Peyer's patch (tissue), 4 donors: ENCODE results near the gene TICRR. TPM values are rescaled to one million over a fixed set of nuclear protein-coding genes. Genes with fewer than 3 reads are reported as not detected.
"Not testable (repeated sequence)": the region's sequence is repeated elsewhere in the genome, so short reads cannot be mapped to it uniquely, and the experiment has no call there.

ENCODE experiments used
- DNase-seq, 3 donors: peaks; one replicate each; pipeline ENCODE4 v3.0.0-alpha.2; 2017 to 2019
- H3K27ac ChIP-seq, 4 donors: fragments of 200-600 bp; sonication (generic); one replicate each; pipeline ENCODE4 v1.5.1; 2016 to 2019
- H3K27me3 ChIP-seq, 2 donors: fragments of 200-600 bp; sonication (generic); one replicate each; pipeline ENCODE4 v1.5.1; 2019
- H3K36me3 ChIP-seq, 3 donors: fragments of 200-600 bp; sonication (generic); one replicate each; pipeline ENCODE4 v1.5.1; 2016 to 2019
- H3K4me1 ChIP-seq, 4 donors: fragments of 200-600 bp; sonication (generic); one replicate each; pipeline ENCODE4 v1.5.1; 2016 to 2019
- H3K4me3 ChIP-seq, 4 donors: fragments of 200-600 bp; sonication (generic); 1 replicate in 3 of 4; 2 replicates in 1 of 4; pipeline ENCODE4 v1.5.1; 2016 to 2019; ENCODE audit warnings: mild to moderate bottlenecking in 1 of 4
- H3K9me3 ChIP-seq, 4 donors: fragments of 200-600 bp; sonication (generic); one replicate each; pipeline ENCODE4 v1.5.1; 2016 to 2019; ENCODE audit warnings: mild to moderate bottlenecking in 1 of 4
- POLR2A ChIP-seq, 2 donors: fragments of 450-650 bp; IDR thresholded peaks; one replicate each; pipeline ENCODE4 v1.5.1; 2017; ENCODE audit warnings: antibody characterized with exemption in 2 of 2, mild to moderate bottlenecking in 2 of 2, moderate library complexity in 2 of 2
- total RNA-seq, 4 donors: library from RNA; depleted of rRNA; stranded (reverse); fragments of >200 nt; gene quantifications; one replicate each; pipeline ENCODE4 v1.1.0, GENCODE V29; 2016
- TF ChIP-seq, protein P1 (sequence below), 6 experiments: fragments of 450-650 bp in 4 of 6; fragments of 200-600 bp in 2 of 6; sonication (generic) in 1 of 6; IDR thresholded peaks; one replicate each; pipeline ENCODE4 v1.5.1; 2017 to 2019; ENCODE audit warnings: antibody characterized with exemption in 6 of 6, mild to moderate bottlenecking in 3 of 6, moderate library complexity in 1 of 6

Gene TICRR
- total RNA-seq, 4 donors from 2014 or later: 2.3 to 8.3 (median 3.2) TPM

GRCh38 chr15:89531796-89532537 is 43.3 kb upstream of the TICRR start:
- no peak overlapping the region for H3K4me3 ChIP-seq
- H3K27ac ChIP-seq: no peak overlapping the region
- DNase-seq: no peak
- H3K27me3 ChIP-seq: no peaks in the 10 kb centered on the region
- H3K9me3 ChIP-seq: no peaks in the 10 kb centered on the region
- no peak for TF ChIP-seq POLR2A (IDR thresholded peaks at IDR 0.05)
- TF ChIP-seq, protein P1, sequence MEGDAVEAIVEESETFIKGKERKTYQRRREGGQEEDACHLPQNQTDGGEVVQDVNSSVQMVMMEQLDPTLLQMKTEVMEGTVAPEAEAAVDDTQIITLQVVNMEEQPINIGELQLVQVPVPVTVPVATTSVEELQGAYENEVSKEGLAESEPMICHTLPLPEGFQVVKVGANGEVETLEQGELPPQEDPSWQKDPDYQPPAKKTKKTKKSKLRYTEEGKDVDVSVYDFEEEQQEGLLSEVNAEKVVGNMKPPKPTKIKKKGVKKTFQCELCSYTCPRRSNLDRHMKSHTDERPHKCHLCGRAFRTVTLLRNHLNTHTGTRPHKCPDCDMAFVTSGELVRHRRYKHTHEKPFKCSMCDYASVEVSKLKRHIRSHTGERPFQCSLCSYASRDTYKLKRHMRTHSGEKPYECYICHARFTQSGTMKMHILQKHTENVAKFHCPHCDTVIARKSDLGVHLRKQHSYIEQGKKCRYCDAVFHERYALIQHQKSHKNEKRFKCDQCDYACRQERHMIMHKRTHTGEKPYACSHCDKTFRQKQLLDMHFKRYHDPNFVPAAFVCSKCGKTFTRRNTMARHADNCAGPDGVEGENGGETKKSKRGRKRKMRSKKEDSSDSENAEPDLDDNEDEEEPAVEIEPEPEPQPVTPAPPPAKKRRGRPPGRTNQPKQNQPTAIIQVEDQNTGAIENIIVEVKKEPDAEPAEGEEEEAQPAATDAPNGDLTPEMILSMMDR (IDR thresholded peaks at IDR 0.05): no peak
- H3K36me3 ChIP-seq: no peaks in the 10 kb centered on the region
- H3K4me1 ChIP-seq: no peaks in the 10 kb centered on the region

DNA sequence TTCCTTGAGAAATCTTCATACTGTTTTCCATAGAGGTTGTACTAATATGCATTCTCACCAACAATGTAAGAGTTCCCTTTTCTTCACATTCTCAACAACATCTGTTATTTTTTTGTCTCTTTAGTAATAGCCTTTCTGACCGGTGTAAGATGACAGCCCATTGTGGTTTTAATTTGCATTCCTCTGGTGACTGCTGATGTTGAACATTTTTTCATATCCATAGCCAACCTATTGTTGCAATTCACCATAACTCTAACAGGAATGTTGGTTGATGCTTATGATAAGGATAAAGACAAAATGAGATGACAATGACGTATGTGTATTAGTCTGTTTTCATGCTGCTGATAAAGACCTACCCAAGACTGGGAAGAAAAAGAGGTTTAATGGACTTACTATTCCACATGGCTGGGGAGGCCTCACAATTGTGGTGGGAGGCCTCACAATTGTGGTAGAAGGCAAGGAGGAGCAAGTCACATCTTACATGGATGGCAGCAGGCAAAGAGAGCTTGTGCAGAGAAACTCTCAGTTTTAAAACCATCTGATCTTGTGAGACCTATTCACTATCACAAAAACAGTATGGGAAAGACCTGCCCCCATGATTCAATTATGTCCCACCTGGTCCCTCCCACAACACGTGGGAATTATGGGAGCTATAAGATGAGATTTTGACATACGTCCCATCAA is 41.3 kb upstream of the TICRR start:
- H3K27me3 ChIP-seq: no peaks in the 10 kb centered on the region
- H3K36me3 ChIP-seq: no peaks in the 10 kb centered on the region
- H3K4me1 ChIP-seq: no peaks in the 10 kb centered on the region
- TF ChIP-seq, protein P1 (IDR thresholded peaks at IDR 0.05): no peak
- H3K27ac ChIP-seq: no peak overlapping the region
- no peak overlapping the region for H3K4me3 ChIP-seq
- peaks cover 0 to 4% (median 0%) of the 10 kb centered on the region in 4 donors for H3K9me3 ChIP-seq
- no peak for DNase-seq

DNA sequence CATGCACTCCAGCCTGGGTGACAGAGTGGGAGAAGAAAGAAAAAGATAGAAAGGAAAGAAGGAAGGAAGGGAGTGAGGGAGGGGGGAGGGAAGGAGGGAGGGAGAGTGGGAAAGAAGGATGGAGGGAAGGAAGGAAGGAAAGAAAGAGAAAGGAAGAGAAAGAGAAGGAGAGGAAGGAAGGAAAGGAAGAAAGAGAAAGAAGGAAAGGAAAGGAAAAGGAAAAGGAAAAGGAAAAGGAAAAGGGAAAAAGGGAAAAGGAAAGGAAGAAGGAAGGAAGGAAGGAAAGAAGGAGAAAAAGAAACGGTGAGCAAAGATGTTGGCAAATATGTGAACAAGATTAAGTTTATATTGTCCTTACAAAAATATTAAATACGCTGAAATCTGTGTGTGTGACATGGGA is 36.2 kb upstream of the TICRR start:
- Histone ChIP-seq H3K9me3 (peaks cover 0 to 4% (median 0%) of the 10 kb centered on the region in 4 donors), H3K36me3 (no peaks in the 10 kb centered on the region), H3K27me3 (no peaks in the 10 kb centered on the region), H3K27ac (no peak overlapping the region), H3K4me3 (no peak overlapping the region), H3K4me1 (no peaks in the 10 kb centered on the region)
- DNase-seq: no peak
- TF ChIP-seq POLR2A (IDR thresholded peaks at IDR 0.05): no peak
- TF ChIP-seq, protein P1 (IDR thresholded peaks at IDR 0.05): no peak

- Histone ChIP-seq H3K9me3 (peaks cover 0 to 4% (median 0%) of the 10 kb centered on the region in 4 donors), H3K4me3 (no peak overlapping the region), H3K27me3 (no peaks in the 10 kb centered on the region), H3K36me3 (no peaks in the 10 kb centered on the region), H3K4me1 (no peaks in the 10 kb centered on the region), H3K27ac (no peak overlapping the region)
- TF ChIP-seq, protein P1 (IDR thresholded peaks at IDR 0.05): no peak
- no peak for TF ChIP-seq POLR2A (IDR thresholded peaks at IDR 0.05)
- no peak for DNase-seq
These were observed 32.9 kb upstream of the TICRR start for GRCh38 chr15:89542369-89542768.

- Histone ChIP-seq H3K27ac (no peak overlapping the region), H3K9me3 (no peaks in the 10 kb centered on the region), H3K27me3 (no peaks in the 10 kb centered on the region), H3K4me3 (no peak overlapping the region), H3K4me1 (no peaks in the 10 kb centered on the region), H3K36me3 (no peaks in the 10 kb centered on the region)
- no peak for DNase-seq
- TF ChIP-seq POLR2A (IDR thresholded peaks at IDR 0.05): no peak
- TF ChIP-seq, protein P1 (IDR thresholded peaks at IDR 0.05): no peak
These were observed 31.9 kb upstream of the TICRR start for GRCh38 chr15:89543389-89543788.

GRCh38 chr15:89549138-89549537 is 26.1 kb upstream of the TICRR start:
- not testable (repeated sequence) for H3K36me3 ChIP-seq, H3K9me3 ChIP-seq, H3K4me3 ChIP-seq, DNase-seq, H3K4me1 ChIP-seq, H3K27ac ChIP-seq, H3K27me3 ChIP-seq
